GM12878 (cell line): ENCODE results near the gene ZMIZ1. TPM values are rescaled to one million over a fixed set of nuclear protein-coding genes. Genes with fewer than 3 reads are reported as not detected.

Source experiments
- ATAC-seq: fragments of 200-7000 bp; cut with Tn5 transposase; 3 replicates; pipeline ENCODE4 v1.9.1; 2020; ENCODE audit warnings: mild to moderate bottlenecking, moderate library complexity
- BruUV-seq: library from RNA; stranded (reverse); fragments of 400-500 nt; replicated peaks from 2 replicates; lab custom pipeline; 2021; lab: Mats Ljungman, UMichigan
- CTCF ChIA-PET: fragments of 300-600 bp; sonication (Branson Sonifier 250); formaldehyde crosslinking; extraction: SDS; loops from one replicate; lab custom pipeline; 2021; ENCODE audit warnings: inconsistent platforms; lab: Yijun Ruan, JAX
- POLR2A ChIA-PET: fragments of 350-600 bp; formaldehyde crosslinking; extraction: SDS; loops from one replicate; lab custom pipeline; 2021; ENCODE audit warnings: inconsistent platforms; lab: Charles Lee
- RAD21 ChIA-PET: fragments of 300-600 bp; sonication (Branson Sonifier 250); formaldehyde crosslinking; loops from one replicate; lab custom pipeline; 2023; ENCODE audit warnings: antibody characterized with exemption; ENCODE audit not compliant: unreplicated experiment; lab: Charles Lee
- SMC1A ChIA-PET: fragments of 300-600 bp; sonication (Branson Sonifier 250); formaldehyde crosslinking; loops from one replicate; lab custom pipeline; 2023; ENCODE audit not compliant: unreplicated experiment, uncharacterized antibody; lab: Charles Lee
- DNase-seq: peaks from one replicate; pipeline ENCODE4 v3.0.0-alpha.2; 2011; ENCODE audit warnings: low read depth, low spot score
- FAIRE-seq: peaks from 3 replicates; lab custom pipeline; 2011; peaks lifted over from hg19 to GRCh38; lab: Jason Lieb, UNC
- H2AFZ ChIP-seq: 2 replicates; pipeline ENCODE4 v1.6.0; 2011; ENCODE audit warnings: low read depth, low read length, control low read depth; ENCODE audit not compliant: control insufficient read depth
- H3K27ac ChIP-seq: 2 replicates; pipeline ENCODE4 v1.5.1; 2011; ENCODE audit warnings: control low read depth; ENCODE audit not compliant: control insufficient read depth, insufficient read depth
- H3K27me3 ChIP-seq, 2 experiments: replicated peaks in 1 of 2; 2 replicates each; pipeline versions ENCODE4 v1.6.0 to v1.6.1; 2011; ENCODE audit warnings: low read length in 1 of 2; ENCODE audit not compliant: control insufficient read depth in 2 of 2, insufficient read depth in 2 of 2
- H3K36me3 ChIP-seq, 2 experiments: 2 replicates each; pipeline ENCODE4 v1.5.1; 2011; ENCODE audit warnings: low read length in 1 of 2; ENCODE audit not compliant: control insufficient read depth in 2 of 2, insufficient read depth in 2 of 2
- H3K4me1 ChIP-seq: 2 replicates; pipeline ENCODE4 v1.6.1; 2011; ENCODE audit warnings: mild to moderate bottlenecking, low read length, moderate library complexity, mixed read lengths; ENCODE audit not compliant: control insufficient read depth, insufficient read depth
- H3K4me2 ChIP-seq: 2 replicates; pipeline ENCODE4 v1.6.0; 2011; ENCODE audit warnings: control low read depth; ENCODE audit not compliant: control insufficient read depth, insufficient read depth
- H3K4me3 ChIP-seq: fragments of 200-600 bp; sonication (generic); 2 replicates; pipeline ENCODE4 v1.5.1; 2016
- H3K79me2 ChIP-seq: 2 replicates; pipeline ENCODE4 v1.6.0; 2011; ENCODE audit warnings: low read length; ENCODE audit not compliant: control insufficient read depth, insufficient read depth
- H3K9ac ChIP-seq: 2 replicates; pipeline ENCODE4 v1.8.0; 2011; ENCODE audit warnings: low read length, control low read depth, mixed read lengths; ENCODE audit not compliant: control insufficient read depth, insufficient read depth
- H3K9me3 ChIP-seq: replicated peaks from 3 replicates; pipeline ENCODE4 v1.5.1; 2011; ENCODE audit warnings: mild to moderate bottlenecking, low read length; ENCODE audit not compliant: control insufficient read depth, insufficient read depth
- H4K20me1 ChIP-seq: 2 replicates; pipeline ENCODE4 v1.6.0; 2011; ENCODE audit not compliant: control insufficient read depth, insufficient read depth
- CHD2 ChIP-seq: IDR thresholded peaks from 2 replicates; pipeline ENCODE4 v1.6.1; 2011; ENCODE audit warnings: low read depth, low read length, improper control_type of control experiment, borderline replicate concordance
- CREB1 ChIP-seq: IDR thresholded peaks from 2 replicates; pipeline ENCODE4 v1.6.1; 2012; ENCODE audit warnings: low read depth, mild to moderate bottlenecking, inconsistent platforms
- CTCF ChIP-seq, 3 experiments: IDR thresholded peaks in 2 of 3; conservative IDR thresholded peaks in 1 of 3; 2 replicates each; pipeline ENCODE4 v1.5.1; 2011; ENCODE audit warnings: low read depth in 3 of 3, low read length in 3 of 3, mild to moderate bottlenecking in 3 of 3, control low read depth in 2 of 3, moderate library complexity in 2 of 3, inconsistent platforms in 1 of 3, mixed read lengths in 1 of 3; ENCODE audit not compliant: control insufficient read depth in 2 of 3, insufficient read depth in 1 of 3; ENCODE audit errors: extremely low read depth in 1 of 3
- EGR1 ChIP-seq, 2 experiments: IDR thresholded peaks; 1 replicate in 1 of 2; 2 replicates in 1 of 2; pipeline ENCODE4 v1.6.1; 2011 to 2012; ENCODE audit warnings: low read depth in 2 of 2, low read length in 2 of 2, borderline replicate concordance in 1 of 2, mild to moderate bottlenecking in 1 of 2, moderate library complexity in 1 of 2
- FOXK2 ChIP-seq: fragments of 450-650 bp; IDR thresholded peaks from 2 replicates; pipeline ENCODE4 v1.6.1; 2017; ENCODE audit warnings: mild to moderate bottlenecking, moderate library complexity
- IKZF1 ChIP-seq: fragments of 450-650 bp; conservative IDR thresholded peaks from 2 replicates; pipeline ENCODE4 v1.6.1; 2017; ENCODE audit warnings: antibody characterized with exemption, mild to moderate bottlenecking
- IRF4 ChIP-seq: IDR thresholded peaks from 2 replicates; pipeline ENCODE4 v1.6.1; 2011; ENCODE audit warnings: low read depth, low read length
- MYC ChIP-seq: IDR thresholded peaks from 2 replicates; pipeline ENCODE4 v1.6.1; 2011; ENCODE audit warnings: mild to moderate bottlenecking, low read length, moderate library complexity, inconsistent platforms; ENCODE audit not compliant: insufficient read depth, insufficient replicate concordance, insufficient read length, severe bottlenecking
- NR2F1 ChIP-seq: fragments of 450-650 bp; conservative IDR thresholded peaks from 2 replicates; pipeline ENCODE4 v1.6.1; 2017; ENCODE audit warnings: mild to moderate bottlenecking
- PKNOX1 ChIP-seq: fragments of 450-650 bp; IDR thresholded peaks from 2 replicates; pipeline ENCODE4 v1.6.1; 2016; ENCODE audit warnings: mild to moderate bottlenecking
- RB1 ChIP-seq: fragments of 450-650 bp; formaldehyde crosslinking; IDR thresholded peaks from 2 replicates; pipeline ENCODE4 v1.6.1; 2017; ENCODE audit warnings: mild to moderate bottlenecking, borderline replicate concordance
- WRNIP1 ChIP-seq: IDR thresholded peaks from 2 replicates; pipeline ENCODE4 v1.6.1; 2011; ENCODE audit warnings: low read depth, low read length, improper control_type of control experiment, borderline replicate concordance
- ZNF274 ChIP-seq: IDR thresholded peaks from one replicate; pipeline ENCODE4 v1.8.0; 2011; ENCODE audit not compliant: insufficient read length, insufficient read depth
- ZNF384 ChIP-seq: IDR thresholded peaks from 2 replicates; pipeline ENCODE4 v1.6.1; 2012; ENCODE audit warnings: low read depth, mild to moderate bottlenecking, low read length, improper control_type of control experiment, borderline replicate concordance
- ZNF622 ChIP-seq: fragments of 450-650 bp; IDR thresholded peaks from 2 replicates; pipeline ENCODE4 v1.6.1; 2017; ENCODE audit warnings: mild to moderate bottlenecking, inconsistent platforms
- WGBS: methylation state at CpG from one replicate; pipeline ENCODE4 v1.1.6; 2016; ENCODE audit warnings: low lambda C conversion rate; ENCODE audit not compliant: insufficient replicate concordance, insufficient coverage; ENCODE audit errors: missing lambda C conversion rate; 5-methylcytosine and 5-hydroxymethylcytosine counted together
- in situ Hi-C: fragments of 300-500 bp; cut with MboI; formaldehyde crosslinking; loops from 9 replicates; pipeline ENCODE4 v1.14.3; 2018; ENCODE audit warnings: mixed read lengths
- intact Hi-C: fragments of 100-400 bp; cut with micrococcal nuclease; formaldehyde crosslinking; loops from one replicate; pipeline ENCODE4 v1.14.2; 2022; ENCODE audit not compliant: unreplicated experiment
- polyA plus RNA-seq, 11 experiments: library from polyadenylated mRNA; depleted of rRNA in 4 of 11; unstranded in 6 of 11; stranded (reverse) in 5 of 11; fragments of >200 nt; fragmentation: Nextera tagmentation in 4 of 11; fragmentation: Illumina TruSeq in 1 of 11; extraction: Ambion mirVana in 4 of 11; extraction: Trizol in 1 of 11; gene quantifications; 1 replicate in 1 of 11; 2 replicates in 10 of 11; pipeline versions ENCODE4 v1.2.1 to v1.2.3, GENCODE V29; 2011 to 2016; ENCODE audit warnings: inconsistent platforms in 2 of 11, missing spikeins in 2 of 11, low read depth in 1 of 11
- total RNA-seq, 4 experiments: library from RNA; depleted of rRNA in 3 of 4; stranded (reverse); fragments of >200 nt in 3 of 4; fragmentation: Illumina TruSeq in 1 of 4; extraction: Trizol in 1 of 4; gene quantifications; 2 replicates each; pipeline versions ENCODE4 v1.2.1 to v1.2.3, GENCODE V29; 2013 to 2021
- TF ChIP-seq, protein P1 (sequence below): IDR thresholded peaks from 2 replicates; pipeline ENCODE4 v1.6.1; 2011; ENCODE audit warnings: borderline replicate concordance, low read depth, mild to moderate bottlenecking, moderate library complexity, low read length; ENCODE audit not compliant: insufficient read depth, poor library complexity, severe bottlenecking

ZMIZ1 gene
- total and polyA plus RNA-seq, 10 of the 15 experiments (the other 5 are each of a cell fraction or from before 2014, with no cell fraction given): 3.1 to 82.3 (median 14.9) TPM

- no peak for TF ChIP-seq ZNF384
- no peak for TF ChIP-seq ZNF622
- TF ChIP-seq WRNIP1: no peak
- TF ChIP-seq MYC: no peak
- no peak for TF ChIP-seq CREB1
- no peak for TF ChIP-seq IRF4
- TF ChIP-seq CHD2: no peak
- TF ChIP-seq ZNF274: no peak
- no peak; the same call in 1 of the 2 replicates for TF ChIP-seq IKZF1
Measured at GRCh38 chr10:79242620-79243152, 173.9 kb downstream of the ZMIZ1 start (continued).

DNA sequence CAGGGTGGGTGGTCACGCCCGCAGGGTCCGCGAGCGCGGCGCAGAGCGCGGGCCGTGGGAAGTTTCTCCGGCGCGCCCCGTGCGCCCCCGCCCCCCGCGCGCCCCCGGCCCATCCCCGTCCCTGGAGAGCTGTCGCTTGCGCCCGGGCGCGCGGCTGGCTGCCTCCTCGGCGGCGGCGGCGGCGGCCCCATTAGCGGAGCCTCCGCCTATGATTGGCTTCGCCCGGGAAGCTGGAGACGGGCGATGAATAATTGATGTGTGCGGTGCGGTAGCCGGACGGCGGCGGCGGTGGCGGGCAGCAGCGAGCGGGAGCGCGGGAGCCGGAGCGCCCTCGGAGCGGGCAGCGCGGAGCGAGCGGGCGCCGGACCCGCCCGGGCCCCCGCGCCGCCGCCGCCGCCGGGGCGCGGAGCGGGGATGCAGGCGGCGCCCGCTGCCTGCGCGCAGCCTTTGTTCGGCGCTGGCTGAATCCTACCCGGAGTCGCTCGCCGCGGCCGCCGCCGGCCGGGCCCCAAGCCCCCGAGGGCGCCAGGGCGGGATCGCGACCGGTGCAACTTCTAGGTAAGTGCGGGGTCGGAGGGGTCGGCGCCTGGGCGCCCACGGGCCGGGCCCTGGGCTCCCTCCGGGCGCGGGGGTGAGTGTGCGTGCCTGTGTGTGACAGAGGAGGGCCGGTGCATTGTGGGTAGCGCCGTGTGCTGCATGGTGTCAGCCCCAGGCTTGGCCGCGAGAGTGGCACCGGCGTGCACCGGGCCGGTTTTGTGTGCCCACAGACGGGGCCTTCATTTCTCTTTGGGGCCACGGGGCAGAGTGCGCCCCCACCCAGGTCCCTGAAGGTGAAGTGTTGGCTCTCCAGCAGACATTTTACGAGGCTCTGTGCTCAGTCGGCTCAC lies 174.7 kb downstream of the ZMIZ1 start:
- ChIA-PET RAD21 (interaction anchor here (0.6 to 11.1 kb wide), 7 partner anchors 23 to 104 kb away, joined by 3 to 165 read pairs (median 4); partner anchors contain the start of gene PPIF), POLR2A (interaction anchor here (0.6 to 12.4 kb wide), 6 partner anchors 13 to 104 kb away, joined by 3 to 100 read pairs (median 4); no protein-coding TSS in a partner anchor), SMC1A (interaction anchor here (1.2 to 9.5 kb wide), 3 partner anchors 19 to 104 kb away, joined by 9 to 114 read pairs (median 10); partner anchors contain the start of gene PPIF), CTCF (interaction anchor here (1.1 to 8.5 kb wide), 4 partner anchors 42 to 1610 kb away, joined by 3 to 67 read pairs (median 8); partner anchors contain the start of gene PPIF)
- FAIRE-seq (no peak), DNase-seq (no peak), ATAC-seq (peak; percentile 58)
- intact Hi-C loops: loop anchor here (2.0 kb wide), 1 partner anchor 105 kb away; no protein-coding TSS in a partner anchor
- peak overlapping the region; percentile 93 for H3K9ac ChIP-seq
- H3K36me3 ChIP-seq: no peaks in the 10 kb centered on the region
- under 1% methylated on average over 55 of the region's 120 CpGs for WGBS
- BruUV-seq: no TSS peak
- H2AFZ ChIP-seq: no peak overlapping the region
- H3K79me2 ChIP-seq: peaks cover 65% of the 10 kb centered on the region
- no peaks in the 10 kb centered on the region for H3K9me3 ChIP-seq
- no peaks in the 10 kb centered on the region for H4K20me1 ChIP-seq
- H3K4me1 ChIP-seq: peaks cover 48% of the 10 kb centered on the region
- peak overlapping the region; percentile 90 for H3K4me3 ChIP-seq
- no peaks in the 10 kb centered on the region for H3K27me3 ChIP-seq
- H3K27ac ChIP-seq: peak overlapping the region; percentile 92
- H3K4me2 ChIP-seq: peak overlapping the region; percentile 96
- in situ Hi-C loops: no loop called here
- TF ChIP-seq RB1 (0 out of 2 replicates have a peak, but pooled peaks have one; percentile 27), FOXK2 (no peak), EGR1 (IDR thresholded peaks at IDR 0.05; ENCODE audit: borderline replicate concordance in 1 of 2, low read depth in 2 of 2, low read length in 2 of 2) (peak in 1 of 2 experiments; percentile 68; a peak in 1 of 3 replicates), PKNOX1 (peak; percentile 55; the same call in 1 of the 2 replicates), NR2F1 (peak; percentile 74), CTCF (IDR thresholded peaks at IDR 0.05 in 2 of 3, conservative IDR thresholded peaks at IDR 0.05 in 1 of 3; ENCODE audit: control insufficient read depth in 2 of 3, extremely low read depth in 1 of 3, insufficient read depth in 1 of 3, low read depth in 3 of 3, low read length in 3 of 3) (no peak)
- TF ChIP-seq, protein P1, sequence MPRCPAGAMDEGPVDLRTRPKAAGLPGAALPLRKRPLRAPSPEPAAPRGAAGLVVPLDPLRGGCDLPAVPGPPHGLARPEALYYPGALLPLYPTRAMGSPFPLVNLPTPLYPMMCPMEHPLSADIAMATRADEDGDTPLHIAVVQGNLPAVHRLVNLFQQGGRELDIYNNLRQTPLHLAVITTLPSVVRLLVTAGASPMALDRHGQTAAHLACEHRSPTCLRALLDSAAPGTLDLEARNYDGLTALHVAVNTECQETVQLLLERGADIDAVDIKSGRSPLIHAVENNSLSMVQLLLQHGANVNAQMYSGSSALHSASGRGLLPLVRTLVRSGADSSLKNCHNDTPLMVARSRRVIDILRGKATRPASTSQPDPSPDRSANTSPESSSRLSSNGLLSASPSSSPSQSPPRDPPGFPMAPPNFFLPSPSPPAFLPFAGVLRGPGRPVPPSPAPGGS: no peak
